ENCODE measurements around the gene KLK7.
A peak's percentile ranks its signal among the peaks of the same experiment; 100 is the strongest.

The KLK7 gene

GRCh38 chr19:51019544-51019925, 35.8 kb upstream of the KLK7 start, which contains the start of gene KLK10:
Gene KLK10 (minus strand): TSS chr19:51019709. CDS start chr19:51019130, 579 bp downstream.
- no peak for TF ChIP-seq CTCF (IDR thresholded peaks at IDR 0.05; ENCODE audit: low read depth, low read length)
- no peak within 1 kb of the TSS for H3K4me3 ChIP-seq (ENCODE audit: low read depth, low read length)

- no peak overlapping the region for H3K4me3 ChIP-seq (ENCODE audit: low read depth, low read length)
- TF ChIP-seq CTCF (IDR thresholded peaks at IDR 0.05; ENCODE audit: low read depth, low read length): no peak
These were observed 35.2 kb upstream of the KLK7 start for GRCh38 chr19:51018745-51019543.

- TF ChIP-seq CTCF (IDR thresholded peaks at IDR 0.05; ENCODE audit: low read depth, low read length): peak; percentile 62
- H3K4me3 ChIP-seq (ENCODE audit: low read depth, low read length): no peak overlapping the region
These were observed 33.3 kb upstream of the KLK7 start for GRCh38 chr19:51016798-51017683.

- no peak overlapping the region for H3K4me3 ChIP-seq (ENCODE audit: low read depth, low read length)
- TF ChIP-seq CTCF (IDR thresholded peaks at IDR 0.05; ENCODE audit: low read depth, low read length): no peak
These were observed 32.1 kb upstream of the KLK7 start for GRCh38 chr19:51015691-51016267.

GRCh38 chr19:51014242-51014641, 30.5 kb upstream of the KLK7 start:
- no peak overlapping the region for H3K4me3 ChIP-seq (ENCODE audit: low read depth, low read length)
- TF ChIP-seq CTCF (IDR thresholded peaks at IDR 0.05; ENCODE audit: low read depth, low read length): no peak

GRCh38 chr19:51012661-51013190, 29.0 kb upstream of the KLK7 start:
- TF ChIP-seq CTCF (IDR thresholded peaks at IDR 0.05; ENCODE audit: low read depth, low read length): no peak
- no peak overlapping the region for H3K4me3 ChIP-seq (ENCODE audit: low read depth, low read length)
